ENCODE results near the gene MLXIP. TPM values are rescaled to one million over a fixed set of nuclear protein-coding genes. Genes with fewer than 3 reads are reported as not detected.

MLXIP gene
- total and polyA plus RNA-seq, 2 of the 8 experiments (the other 6 are each of a cell fraction or from before 2014, with no cell fraction given), result 5.5 to 40.5 TPM

GRCh38 chr12:122104844-122105243 lies 26.3 kb downstream of the MLXIP start:
- H2BK5ac ChIP-seq (ENCODE audit: low read depth, low read length), result no peak overlapping the region
- POLR2A ChIA-PET (ENCODE audit: partially characterized antibody), result interaction anchor here (1.1 kb wide), 1 partner anchor 22 kb away, joined by 3 read pairs; no protein-coding TSS in a partner anchor
- no peak overlapping the region for H3K14ac ChIP-seq (ENCODE audit: insufficient read length)
- H3K27me3 ChIP-seq (replicated peaks in 1 of 4; ENCODE audit: control insufficient read depth in 3 of 4, extremely low read depth in 1 of 4, insufficient read depth in 3 of 4, low read length in 3 of 4), result no peaks in the 10 kb centered on the region
- DNase-seq (ENCODE audit: low read depth in 1 of 2, low spot score in 2 of 2) (no peak), FAIRE-seq (no peak)
- 93% methylated on average over 7 of the region's 7 CpGs; no CpG with 5 or more reads in 1 of the 2 experiments for WGBS, 2 experiments (ENCODE audit: extremely low coverage in 1 of 2, insufficient coverage in 1 of 2, insufficient read length in 1 of 2, insufficient replicate concordance in 2 of 2, low coverage in 1 of 2, low lambda C conversion rate in 2 of 2, missing lambda C conversion rate in 1 of 2)
- no peak overlapping the region for H2BK120ac ChIP-seq (replicated peaks; ENCODE audit: low read depth, low read length)
- no peak overlapping the region for H4K91ac ChIP-seq (replicated peaks; ENCODE audit: insufficient read length, low read length)
- H4K20me1 ChIP-seq (replicated peaks in 1 of 2; ENCODE audit: control insufficient read depth in 1 of 2, insufficient read depth in 2 of 2, low read length in 2 of 2), result peaks cover 0 to 5% of the 10 kb centered on the region in 2 experiments
- H4K8ac ChIP-seq (ENCODE audit: extremely low read depth, insufficient read depth, low read length), result no peak overlapping the region
- no peak overlapping the region for H2BK20ac ChIP-seq (ENCODE audit: low read length)
- peaks cover 0 to 2% (median 0%) of the 10 kb centered on the region in 4 experiments; a peak in 2 of 7 replicates for H3K4me1 ChIP-seq (replicated peaks in 1 of 4; ENCODE audit: control insufficient read depth in 3 of 4, insufficient read depth in 4 of 4, low read length in 3 of 4)
- no peak overlapping the region for H3K4me2 ChIP-seq (ENCODE audit: insufficient read depth in 1 of 2, low read depth in 2 of 2, low read length in 2 of 2)
- CTCF ChIA-PET (ENCODE audit: partially characterized antibody), result interaction anchor here (0.6 to 3.0 kb wide), 5 partner anchors 8 to 915 kb away, joined by 3 to 24 read pairs (median 3); no protein-coding TSS in a partner anchor
- no peak overlapping the region for H2BK15ac ChIP-seq (ENCODE audit: low read length)
- no peak overlapping the region for H3K56ac ChIP-seq (replicated peaks; ENCODE audit: insufficient read length, low read depth, low read length)
- H3K4ac ChIP-seq (replicated peaks; ENCODE audit: insufficient read length, low read depth, low read length), result no peak overlapping the region
- no peak overlapping the region for H2BK12ac ChIP-seq (ENCODE audit: low read depth, low read length)
- H3K4me3 ChIP-seq (ENCODE audit: extremely low read depth in 1 of 4, insufficient read depth in 2 of 4, low read depth in 3 of 4, low read length in 4 of 4), result no peak overlapping the region
- no peaks in the 10 kb centered on the region for H3K36me3 ChIP-seq (ENCODE audit: control insufficient read depth in 2 of 4, insufficient read depth in 4 of 4, low read length in 3 of 4)
- H3K27ac ChIP-seq (ENCODE audit: low read depth, low read length), result no peak overlapping the region
- H3K9me3 ChIP-seq (ENCODE audit: insufficient read depth in 2 of 2, low read depth in 1 of 2, low read length in 1 of 2), result no peaks in the 10 kb centered on the region
- peaks cover 0 to 8% of the 10 kb centered on the region in 2 experiments; a peak in 1 of 4 replicates for H3K79me2 ChIP-seq (ENCODE audit: control insufficient read depth in 1 of 2, insufficient read depth in 2 of 2, low read length in 2 of 2)
- H3K79me1 ChIP-seq (ENCODE audit: low read depth, low read length), result peaks cover 7% of the 10 kb centered on the region; the same call in 1 of the 2 replicates
- H2AFZ ChIP-seq (ENCODE audit: low read length), result no peak overlapping the region
- no peak overlapping the region for H4K5ac ChIP-seq (ENCODE audit: insufficient read length, low read depth, low read length)
- no peak overlapping the region for H2AK5ac ChIP-seq (ENCODE audit: low read depth, low read length)
- no peak overlapping the region for H3K9ac ChIP-seq (replicated peaks in 1 of 4; ENCODE audit: extremely low read depth in 1 of 4, low read depth in 3 of 4, low read length in 3 of 4)
- H3K23me2 ChIP-seq (ENCODE audit: low read depth, low read length), result no peaks in the 10 kb centered on the region
- H3K18ac ChIP-seq (ENCODE audit: extremely low read depth, low read length), result no peak overlapping the region
- H3K23ac ChIP-seq (ENCODE audit: insufficient read length), result no peak overlapping the region
- TF ChIP-seq CHD2 (IDR thresholded peaks at IDR 0.05; ENCODE audit: low read length) (no peak), EP300 (IDR thresholded peaks at IDR 0.05; ENCODE audit: borderline replicate concordance in 1 of 2, low read depth in 2 of 2, low read length in 2 of 2) (no peak), YY1 (IDR thresholded peaks at IDR 0.05; ENCODE audit: low read depth, low read length) (no peak), ATF2 (IDR thresholded peaks at IDR 0.05; ENCODE audit: low read length) (no peak), SP1 (IDR thresholded peaks at IDR 0.05; ENCODE audit: low read depth, low read length) (no peak), CTCF (IDR thresholded peaks at IDR 0.05; ENCODE audit: control extremely low read depth in 1 of 3, insufficient read depth in 1 of 3, low read depth in 1 of 3, low read length in 3 of 3) (no peak), JUN (IDR thresholded peaks at IDR 0.05; ENCODE audit: low read depth, low read length) (no peak), POLR2AphosphoS5 (IDR thresholded peaks at IDR 0.05; ENCODE audit: low read depth, low read length) (no peak), SRF (IDR thresholded peaks at IDR 0.05; ENCODE audit: low read depth, low read length) (no peak), MAFK (IDR thresholded peaks at IDR 0.05; ENCODE audit: low read depth, low read length) (no peak)
